ENCODE data around the gene ALOX5AP. TPM values are rescaled to one million over a fixed set of nuclear protein-coding genes. Genes with fewer than 3 reads are reported as not detected.
A peak's percentile ranks its signal among the peaks of the same experiment; 100 is the strongest.

ALOX5AP gene
- total RNA-seq, 1 donor from 2014 or later, result not detected

DNA sequence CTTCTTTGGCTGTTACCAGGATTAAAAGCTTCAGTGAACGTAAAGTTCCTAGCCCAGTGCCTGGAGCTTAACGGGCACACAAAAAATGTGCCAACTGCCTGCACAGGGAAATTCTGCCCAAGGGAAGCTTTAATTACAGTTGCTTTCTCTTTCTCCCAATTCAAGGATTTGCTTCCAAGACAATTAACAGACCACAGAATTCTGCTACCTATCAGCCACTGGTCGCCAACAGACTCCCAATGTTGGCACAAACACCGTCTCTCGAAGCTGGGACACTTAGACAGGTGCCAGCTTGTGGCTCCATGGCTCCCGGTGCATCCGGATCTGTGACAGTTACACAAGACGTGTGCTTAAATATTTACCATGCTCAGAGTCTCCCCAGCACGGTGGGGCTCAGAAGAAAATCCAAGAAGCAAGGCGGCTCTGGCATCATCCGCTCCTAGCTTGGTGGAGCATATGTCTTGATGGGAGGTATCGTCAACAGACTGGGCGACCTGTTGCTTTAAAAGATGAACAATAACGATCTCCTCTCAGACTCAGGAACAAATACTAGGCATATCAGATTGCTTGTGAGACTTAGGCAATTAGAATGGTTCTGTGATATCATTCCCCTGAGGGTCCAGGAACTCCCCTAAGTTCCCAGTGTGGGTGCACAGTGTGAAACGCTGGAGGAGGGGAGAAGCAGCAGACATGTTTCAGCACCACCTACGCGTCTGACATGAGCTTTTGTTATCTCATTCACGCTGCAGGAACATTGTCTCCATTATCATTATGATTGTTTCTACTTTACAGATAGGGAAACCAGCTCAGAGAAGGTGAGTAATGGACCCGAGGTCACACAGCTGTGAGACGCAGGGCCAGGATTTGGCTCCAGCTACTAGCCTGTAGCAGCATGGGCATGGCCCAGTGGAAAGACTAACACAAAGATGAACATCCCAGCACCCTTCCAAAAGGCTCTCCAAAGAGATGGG is 61.6 kb downstream of the ALOX5AP start:
- Mint-ChIP-seq H3K27me3 (ENCODE audit: insufficient read depth, low read depth) (peaks cover 14% of the 10 kb centered on the region), H3K9me3 (peaks cover 3% of the 10 kb centered on the region), H3K4me3 (no peak overlapping the region), H3K27ac (no peak overlapping the region), H3K36me3 (no peaks in the 10 kb centered on the region), H3K4me1 (peaks cover 33% of the 10 kb centered on the region)
- Histone ChIP-seq H3K79me2 (ENCODE audit: low read depth) (no peaks in the 10 kb centered on the region), H3K27ac (no peak overlapping the region), H3K4me1 (peaks cover 16% of the 10 kb centered on the region), H3F3A (ENCODE audit: low read depth) (no peaks in the 10 kb centered on the region), H2AFZ (replicated peaks) (no peak overlapping the region), H3K4me2 (no peak overlapping the region), H3K9me3 (ENCODE audit: low read depth) (no peaks in the 10 kb centered on the region), H3K36me3 (no peaks in the 10 kb centered on the region), H3K4me3 (no peak overlapping the region), H3K27me3 (no peaks in the 10 kb centered on the region), H4K20me1 (ENCODE audit: low read depth) (no peaks in the 10 kb centered on the region), H3K9ac (no peak overlapping the region)
- DNase-seq (ENCODE audit: low spot score), result no peak
- no peak for TF ChIP-seq EZH2 (IDR thresholded peaks at IDR 0.05)
- no peak for TF ChIP-seq CTCF (IDR thresholded peaks at IDR 0.05)
- TF ChIP-seq EZH2phosphoT487 (IDR thresholded peaks at IDR 0.05), result no peak

DNA sequence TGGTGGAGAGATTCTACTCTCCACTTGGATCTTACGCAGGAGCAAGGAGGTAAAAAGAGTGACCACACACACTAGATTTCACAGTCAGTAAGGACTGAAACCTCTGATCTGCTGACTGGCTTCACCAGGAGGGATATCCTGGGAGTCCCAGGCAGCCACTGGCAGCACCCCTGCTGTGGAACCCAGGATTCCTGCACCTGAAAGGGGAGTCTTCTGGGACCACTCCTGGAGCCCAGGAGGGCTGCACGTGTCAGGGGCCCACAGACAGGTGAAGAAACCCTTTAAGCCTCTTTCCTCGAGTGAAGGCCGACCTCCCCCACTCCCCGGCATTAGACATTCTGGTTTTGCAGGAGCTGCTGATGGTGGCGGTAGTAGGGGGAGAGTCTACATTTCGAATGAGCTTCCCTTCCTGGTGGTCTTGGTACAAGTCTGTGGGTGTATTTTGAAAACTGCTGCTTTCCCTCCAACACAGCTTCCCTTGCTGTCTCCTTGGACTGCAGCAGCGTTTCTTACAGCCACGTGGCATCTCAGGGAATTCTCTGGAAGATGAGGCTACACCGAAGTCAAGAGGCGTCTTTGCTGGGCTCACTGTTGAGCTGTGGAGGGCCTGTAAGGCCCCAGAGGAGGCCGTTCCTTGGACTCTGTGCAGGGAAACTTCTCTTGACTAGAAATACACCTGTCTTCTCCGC is 62.6 kb downstream of the ALOX5AP start:
- H3K9me3 ChIP-seq (ENCODE audit: low read depth), result no peaks in the 10 kb centered on the region
- H3K4me1 Mint-ChIP-seq, result peaks cover 29% of the 10 kb centered on the region
- peaks cover 14% of the 10 kb centered on the region for H3K27me3 Mint-ChIP-seq (ENCODE audit: insufficient read depth, low read depth)
- H3K27ac Mint-ChIP-seq, result no peak overlapping the region
- TF ChIP-seq EZH2 (IDR thresholded peaks at IDR 0.05) (no peak), CTCF (IDR thresholded peaks at IDR 0.05) (no peak), EZH2phosphoT487 (IDR thresholded peaks at IDR 0.05) (no peak)
- DNase-seq (ENCODE audit: low spot score), result no peak
- no peak overlapping the region for H3K4me2 ChIP-seq
- H4K20me1 ChIP-seq (ENCODE audit: low read depth), result no peaks in the 10 kb centered on the region
- H3K27ac ChIP-seq, result no peak overlapping the region
- no peak overlapping the region for H3K4me3 ChIP-seq
- no peaks in the 10 kb centered on the region for H3K79me2 ChIP-seq (ENCODE audit: low read depth)
- H3K4me3 Mint-ChIP-seq, result no peak overlapping the region
- H3K9ac ChIP-seq, result no peak overlapping the region
- H3F3A ChIP-seq (ENCODE audit: low read depth), result no peaks in the 10 kb centered on the region
- no peaks in the 10 kb centered on the region for H3K36me3 ChIP-seq
- H3K9me3 Mint-ChIP-seq, result peaks cover 3% of the 10 kb centered on the region
- H3K27me3 ChIP-seq, result no peaks in the 10 kb centered on the region
- H3K4me1 ChIP-seq, result peaks cover 16% of the 10 kb centered on the region
- no peak overlapping the region for H2AFZ ChIP-seq (replicated peaks)
- H3K36me3 Mint-ChIP-seq, result no peaks in the 10 kb centered on the region

DNA sequence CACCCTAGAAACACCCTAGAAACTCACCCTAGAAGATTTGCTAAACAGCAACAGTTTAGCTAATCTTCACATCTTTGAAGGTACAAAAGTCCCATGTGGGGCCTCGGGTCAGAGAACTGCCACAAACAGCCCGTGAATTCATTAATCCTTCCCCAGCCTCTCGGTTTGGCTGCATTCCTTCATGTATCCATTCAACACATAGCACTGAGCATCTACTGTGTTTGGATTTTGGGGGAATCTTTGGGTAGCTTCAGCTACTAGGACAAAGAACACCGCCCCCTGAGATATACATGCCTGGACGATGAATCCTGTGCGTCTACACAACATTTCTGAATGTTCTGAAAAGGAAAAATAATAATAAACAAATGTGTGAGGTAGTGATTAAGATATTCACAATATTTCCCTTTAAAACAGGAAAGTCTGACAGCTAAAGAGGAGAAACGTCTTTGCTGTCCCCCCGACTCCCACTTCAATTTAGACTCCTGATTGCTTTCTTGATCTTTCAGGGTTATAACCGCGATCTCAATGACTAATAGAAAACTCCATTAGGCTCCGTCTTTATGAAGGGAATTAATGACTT is 63.5 kb downstream of the ALOX5AP start:
- H3K4me3 Mint-ChIP-seq, result no peak overlapping the region
- peak overlapping the region; percentile 5 for H3K27ac Mint-ChIP-seq
- no peak for TF ChIP-seq EZH2phosphoT487 (IDR thresholded peaks at IDR 0.05)
- TF ChIP-seq EZH2 (IDR thresholded peaks at IDR 0.05), result no peak
- TF ChIP-seq CTCF (IDR thresholded peaks at IDR 0.05), result no peak
- peaks cover 14% of the 10 kb centered on the region for H3K27me3 Mint-ChIP-seq (ENCODE audit: insufficient read depth, low read depth)
- DNase-seq (ENCODE audit: low spot score), result peak; percentile 50
- Histone ChIP-seq H3K27ac (no peak overlapping the region), H3K9ac (no peak overlapping the region), H3K4me2 (peak overlapping the region; percentile 28), H3K4me1 (peaks cover 16% of the 10 kb centered on the region), H3K9me3 (ENCODE audit: low read depth) (no peaks in the 10 kb centered on the region), H4K20me1 (ENCODE audit: low read depth) (no peaks in the 10 kb centered on the region), H3K4me3 (no peak overlapping the region), H2AFZ (replicated peaks) (peak overlapping the region; percentile 32), H3F3A (ENCODE audit: low read depth) (no peaks in the 10 kb centered on the region), H3K27me3 (no peaks in the 10 kb centered on the region), H3K79me2 (ENCODE audit: low read depth) (no peaks in the 10 kb centered on the region), H3K36me3 (no peaks in the 10 kb centered on the region)
- H3K9me3 Mint-ChIP-seq, result peaks cover 3% of the 10 kb centered on the region
- H3K36me3 Mint-ChIP-seq, result no peaks in the 10 kb centered on the region
- H3K4me1 Mint-ChIP-seq, result peaks cover 33% of the 10 kb centered on the region
